OCI-M1 (cell line): ENCODE measurements around the gene TLR3.
"Not testable (repeated sequence)": the region's sequence is repeated elsewhere in the genome, so short reads cannot be mapped to it uniquely, and the experiment has no call there.

ENCODE experiments used
- DNase-seq: peaks from one replicate; lab custom pipeline; 2025; lab: John Stamatoyannopoulos, UW

Gene TLR3

GRCh38 chr4:186047501-186047900 lies 21.5 kb upstream of the TLR3 start:
- DNase-seq: not testable (repeated sequence)

GRCh38 chr4:186050135-186050534 lies 18.8 kb upstream of the TLR3 start:
- DNase-seq: not testable (repeated sequence)

GRCh38 chr4:186051096-186051495 lies 17.9 kb upstream of the TLR3 start:
- DNase-seq: no peak

GRCh38 chr4:186058253-186058979 lies 10.5 kb upstream of the TLR3 start:
- no peak for DNase-seq

GRCh38 chr4:186058980-186059316 lies 10.0 kb upstream of the TLR3 start:
- no peak for DNase-seq

- DNase-seq: no peak
Measured at GRCh38 chr4:186061921-186062320, 7.0 kb upstream of the TLR3 start.

GRCh38 chr4:186067757-186068385 lies 1.1 kb upstream of the TLR3 start:
- DNase-seq: peak; percentile 87

GRCh38 chr4:186069729-186070128 lies 773 bp downstream of the TLR3 start:
- DNase-seq: no peak

GRCh38 chr4:186072516-186072915 lies 3.6 kb downstream of the TLR3 start:
- no peak for DNase-seq

GRCh38 chr4:186074189-186074588 lies 5.2 kb downstream of the TLR3 start:
- DNase-seq: no peak

- no peak for DNase-seq
Measured at GRCh38 chr4:186078981-186079638, 10.2 kb downstream of the TLR3 start.

GRCh38 chr4:186079694-186080093 lies 10.7 kb downstream of the TLR3 start:
- no peak for DNase-seq

- DNase-seq: no peak
Measured at GRCh38 chr4:186081202-186081807, 12.3 kb downstream of the TLR3 start.

GRCh38 chr4:186082221-186082620 lies 13.3 kb downstream of the TLR3 start:
- no peak for DNase-seq

GRCh38 chr4:186088523-186088922 lies 19.6 kb downstream of the TLR3 start:
- DNase-seq: no peak

GRCh38 chr4:186092296-186092695 lies 23.3 kb downstream of the TLR3 start:
- DNase-seq: no peak

- no peak for DNase-seq
Measured at GRCh38 chr4:186095406-186095805, 26.4 kb downstream of the TLR3 start.

- no peak for DNase-seq
Measured at GRCh38 chr4:186096681-186097165, 27.8 kb downstream of the TLR3 start.

GRCh38 chr4:186097386-186097785 lies 28.4 kb downstream of the TLR3 start:
- DNase-seq: no peak

- no peak for DNase-seq
Measured at GRCh38 chr4:186102931-186103330, 34.0 kb downstream of the TLR3 start.

GRCh38 chr4:186104114-186104889 lies 35.3 kb downstream of the TLR3 start, which contains the start of gene FAM149A:
Gene FAM149A, plus strand, starts transcription at chr4:186104704.
- no peak for DNase-seq
